Mesenchymal stem cell (in vitro differentiated cells and primary cell): ENCODE data around the gene TTC39A.

Experiments used
- DNase-seq: peaks from one replicate; pipeline ENCODE4 v3.0.0-alpha.2; 2013
- H2AFZ ChIP-seq: one replicate; pipeline ENCODE4 v1.6.1; 2013; ENCODE audit warnings: low read depth, mild to moderate bottlenecking, control low read depth, inconsistent platforms, low read length, moderate library complexity
- H2AK5ac ChIP-seq: 2 replicates; pipeline ENCODE4 v1.6.1; 2013; ENCODE audit warnings: low read length, moderate library complexity, mild to moderate bottlenecking, inconsistent platforms; ENCODE audit not compliant: severe bottlenecking
- H2BK120ac ChIP-seq: one replicate; pipeline ENCODE4 v1.6.1; 2013; ENCODE audit warnings: low read depth, mild to moderate bottlenecking, inconsistent platforms, low read length, moderate library complexity
- H2BK12ac ChIP-seq, 2 experiments: one replicate each; pipeline ENCODE4 v1.6.1; 2013; ENCODE audit warnings: inconsistent platforms in 2 of 2, low read length in 2 of 2, mild to moderate bottlenecking in 2 of 2, moderate library complexity in 2 of 2, control low read depth in 1 of 2
- H2BK15ac ChIP-seq: one replicate; pipeline ENCODE4 v1.6.1; 2013; ENCODE audit warnings: mild to moderate bottlenecking, low read depth, inconsistent platforms; ENCODE audit not compliant: poor library complexity, severe bottlenecking
- H2BK5ac ChIP-seq: 2 replicates; pipeline ENCODE4 v1.6.1; 2013; ENCODE audit warnings: low read depth, mild to moderate bottlenecking, low read length, control low read depth, inconsistent platforms; ENCODE audit not compliant: poor library complexity, severe bottlenecking
- H3K14ac ChIP-seq, 2 experiments: one replicate each; pipeline ENCODE4 v1.6.1; 2013; ENCODE audit warnings: inconsistent platforms in 2 of 2, low read length in 2 of 2, control low read depth in 1 of 2, mild to moderate bottlenecking in 1 of 2, moderate library complexity in 1 of 2
- H3K18ac ChIP-seq, 2 experiments: one replicate each; pipeline ENCODE4 v1.6.1; 2013; ENCODE audit warnings: inconsistent platforms in 2 of 2, low read length in 2 of 2, control low read depth in 1 of 2, low read depth in 1 of 2, mild to moderate bottlenecking in 1 of 2
- H3K23ac ChIP-seq, 2 experiments: one replicate each; pipeline ENCODE4 v1.6.1; 2013; ENCODE audit warnings: inconsistent platforms in 2 of 2, low read length in 2 of 2, mild to moderate bottlenecking in 2 of 2, moderate library complexity in 2 of 2, control low read depth in 1 of 2
- H3K27ac ChIP-seq: 2 replicates; pipeline ENCODE4 v1.5.1; 2013; ENCODE audit warnings: mild to moderate bottlenecking, moderate library complexity, low read length, control low read depth, inconsistent platforms; ENCODE audit not compliant: poor library complexity, severe bottlenecking
- H3K27me3 ChIP-seq, 2 experiments: 2 replicates each; pipeline versions ENCODE4 v1.6.1 to v1.7.0; 2013; ENCODE audit warnings: low read length in 2 of 2, mild to moderate bottlenecking in 2 of 2, moderate library complexity in 2 of 2, control low read depth in 1 of 2, inconsistent platforms in 1 of 2; ENCODE audit not compliant: control insufficient read depth in 1 of 2, insufficient read depth in 1 of 2
- H3K36me3 ChIP-seq, 2 experiments: 2 replicates each; pipeline versions ENCODE4 v1.6.1 to v1.7.0; 2013; ENCODE audit warnings: low read length in 2 of 2, control low read depth in 1 of 2, inconsistent platforms in 1 of 2, low read depth in 1 of 2, mild to moderate bottlenecking in 1 of 2; ENCODE audit not compliant: insufficient read depth in 2 of 2, control insufficient read depth in 1 of 2
- H3K4ac ChIP-seq, 2 experiments: one replicate each; pipeline ENCODE4 v1.6.1; 2013; ENCODE audit warnings: inconsistent platforms in 2 of 2, low read length in 2 of 2, mild to moderate bottlenecking in 2 of 2, moderate library complexity in 2 of 2, control low read depth in 1 of 2, low read depth in 1 of 2
- H3K4me1 ChIP-seq: 2 replicates; pipeline ENCODE4 v1.6.1; 2013; ENCODE audit warnings: low read depth, low read length, control low read depth; ENCODE audit not compliant: control insufficient read depth, insufficient read depth
- H3K4me2 ChIP-seq: 2 replicates; pipeline ENCODE4 v1.6.1; 2013; ENCODE audit warnings: low read length, mild to moderate bottlenecking, inconsistent platforms; ENCODE audit not compliant: poor library complexity, severe bottlenecking
- H3K4me3 ChIP-seq, 2 experiments: 2 replicates each; pipeline versions ENCODE4 v1.5.1 to v1.7.0; 2013; ENCODE audit warnings: low read length in 2 of 2, mild to moderate bottlenecking in 2 of 2, control low read depth in 1 of 2, low read depth in 1 of 2; ENCODE audit not compliant: insufficient read depth in 1 of 2
- H3K79me1 ChIP-seq: replicated peaks from 2 replicates; pipeline ENCODE4 v1.6.1; 2013; ENCODE audit warnings: mild to moderate bottlenecking, control low read depth, low read length, inconsistent platforms; ENCODE audit not compliant: poor library complexity, severe bottlenecking
- H3K9ac ChIP-seq: 2 replicates; pipeline ENCODE4 v1.7.0; 2013; ENCODE audit warnings: mild to moderate bottlenecking, low read length, moderate library complexity
- H3K9me3 ChIP-seq: 2 replicates; pipeline ENCODE4 v1.7.0; 2013; ENCODE audit warnings: mild to moderate bottlenecking, low read length; ENCODE audit not compliant: control insufficient read depth
- H4K8ac ChIP-seq: one replicate; pipeline ENCODE4 v1.6.1; 2013; ENCODE audit warnings: inconsistent platforms, mild to moderate bottlenecking, low read length, moderate library complexity
- H4K91ac ChIP-seq: one replicate; pipeline ENCODE4 v1.6.1; 2013; ENCODE audit warnings: mild to moderate bottlenecking, low read length, inconsistent platforms
- WGBS: methylation state at CpG from one replicate; pipeline ENCODE4 v1.1.7; 2013; ENCODE audit warnings: mixed read lengths; 5-methylcytosine and 5-hydroxymethylcytosine counted together

The TTC39A gene

GRCh38 chr1:51247499-51247898 lies 82.9 kb downstream of the TTC39A start:
- Histone ChIP-seq H3K18ac (no peak overlapping the region), H2BK120ac (no peak overlapping the region), H2BK12ac (no peak overlapping the region), H3K4ac (no peak overlapping the region), H3K14ac (no peak overlapping the region), H2BK5ac (no peak overlapping the region), H3K36me3 (peaks cover 0 to 6% of the 10 kb centered on the region in 2 experiments), H3K4me3 (no peak overlapping the region), H3K27me3 (no peaks in the 10 kb centered on the region), H3K4me1 (peaks cover 4% of the 10 kb centered on the region), H3K9ac (no peak overlapping the region), H3K4me2 (no peak overlapping the region), H2BK15ac (no peak overlapping the region), H3K23ac (no peak overlapping the region), H4K91ac (no peak overlapping the region), H3K79me1 (no peaks in the 10 kb centered on the region), H3K27ac (no peak overlapping the region), H2AK5ac (no peak overlapping the region), H3K9me3 (no peaks in the 10 kb centered on the region), H4K8ac (no peak overlapping the region), H2AFZ (no peak overlapping the region)
- DNase-seq = no peak
- WGBS = no CpG with 5 or more reads among the region's 1 CpG

- no peak overlapping the region for H2BK15ac ChIP-seq
- WGBS = 100% methylated on average over 2 of the region's 2 CpGs
- H4K91ac ChIP-seq = no peak overlapping the region
- H3K36me3 ChIP-seq = peaks cover 0 to 6% of the 10 kb centered on the region in 2 experiments
- no peak overlapping the region for H3K18ac ChIP-seq
- H3K14ac ChIP-seq = no peak overlapping the region
- H3K4ac ChIP-seq = no peak overlapping the region
- no peak overlapping the region for H3K27ac ChIP-seq
- H3K4me2 ChIP-seq = no peak overlapping the region
- H2AK5ac ChIP-seq = no peak overlapping the region
- no peak overlapping the region for H3K9ac ChIP-seq
- DNase-seq = no peak
- peaks cover 5% of the 10 kb centered on the region for H3K4me1 ChIP-seq
- no peak overlapping the region for H2BK5ac ChIP-seq
- H3K27me3 ChIP-seq = no peaks in the 10 kb centered on the region
- H3K4me3 ChIP-seq = no peak overlapping the region
- no peaks in the 10 kb centered on the region for H3K79me1 ChIP-seq
- H3K9me3 ChIP-seq = no peaks in the 10 kb centered on the region
- H4K8ac ChIP-seq = no peak overlapping the region
- no peak overlapping the region for H2BK120ac ChIP-seq
- no peak overlapping the region for H3K23ac ChIP-seq
- no peak overlapping the region for H2AFZ ChIP-seq
- no peak overlapping the region for H2BK12ac ChIP-seq
Observed at GRCh38 chr1:51247022-51247421, 83.3 kb downstream of the TTC39A start.

GRCh38 chr1:51242546-51242945 lies 87.8 kb downstream of the TTC39A start:
- no peak overlapping the region for H3K14ac ChIP-seq
- H3K9me3 ChIP-seq = no peaks in the 10 kb centered on the region
- no peak overlapping the region for H3K27ac ChIP-seq
- H3K18ac ChIP-seq = no peak overlapping the region
- no peak overlapping the region for H3K23ac ChIP-seq
- H2BK15ac ChIP-seq = no peak overlapping the region
- H3K27me3 ChIP-seq = no peaks in the 10 kb centered on the region
- no peak overlapping the region for H4K91ac ChIP-seq
- H4K8ac ChIP-seq = no peak overlapping the region
- H3K4ac ChIP-seq = no peak overlapping the region
- H2BK5ac ChIP-seq = no peak overlapping the region
- no peak overlapping the region for H2BK12ac ChIP-seq
- no peak for DNase-seq
- WGBS = 91% methylated on average over 4 of the region's 4 CpGs
- H3K79me1 ChIP-seq = no peaks in the 10 kb centered on the region
- H3K9ac ChIP-seq = no peak overlapping the region
- no peak overlapping the region for H2AK5ac ChIP-seq
- H2BK120ac ChIP-seq = no peak overlapping the region
- H3K4me1 ChIP-seq = peaks cover 10% of the 10 kb centered on the region
- no peak overlapping the region for H2AFZ ChIP-seq
- H3K4me2 ChIP-seq = no peak overlapping the region
- no peak overlapping the region for H3K4me3 ChIP-seq
- peaks cover 0 to 2% of the 10 kb centered on the region in 2 experiments for H3K36me3 ChIP-seq

GRCh38 chr1:51241119-51241518 lies 89.2 kb downstream of the TTC39A start:
- Histone ChIP-seq H2BK15ac (no peak overlapping the region), H3K4me3 (no peak overlapping the region), H3K23ac (no peak overlapping the region), H3K4me2 (no peak overlapping the region), H3K9ac (no peak overlapping the region), H4K8ac (no peak overlapping the region), H3K79me1 (no peaks in the 10 kb centered on the region), H3K4ac (no peak overlapping the region), H3K36me3 (peaks cover 0 to 2% of the 10 kb centered on the region in 2 experiments), H2BK12ac (no peak overlapping the region), H3K18ac (no peak overlapping the region), H3K27ac (no peak overlapping the region), H2BK5ac (no peak overlapping the region), H2AFZ (no peak overlapping the region), H3K14ac (no peak overlapping the region), H2AK5ac (no peak overlapping the region), H4K91ac (no peak overlapping the region), H3K9me3 (no peaks in the 10 kb centered on the region), H3K27me3 (no peaks in the 10 kb centered on the region), H2BK120ac (no peak overlapping the region), H3K4me1 (peaks cover 8% of the 10 kb centered on the region)
- DNase-seq = no peak
- WGBS = no CpG with 5 or more reads among the region's 1 CpG
